CD4-positive, CD25-positive, alpha-beta regulatory T cell (primary cell): ENCODE measurements around the gene RPRM. TPM values are rescaled to one million over a fixed set of nuclear protein-coding genes. Genes with fewer than 3 reads are reported as not detected.

Experiments
- ATAC-seq, 2 donors: fragments of 150-1000 bp; cut with Tn5 transposase; one replicate each; pipeline ENCODE4 v1.10.0; 2021; ENCODE audit warnings: low read depth in 2 of 2, moderate number of reproducible peaks in 2 of 2, moderate library complexity in 1 of 2
- DNase-seq, 3 donors: peaks; one replicate each; pipeline versions ENCODE4 v3.0.0 to v3.0.0-alpha.2; 2012 to 2022; ENCODE audit warnings: mixed read lengths in 1 of 3
- H3K27ac ChIP-seq: one replicate; pipeline ENCODE4 v1.7.0; 2013; ENCODE audit warnings: mild to moderate bottlenecking, low read length; ENCODE audit not compliant: insufficient read depth, poor library complexity, severe bottlenecking
- H3K27me3 ChIP-seq: one replicate; pipeline ENCODE4 v1.7.0; 2013; ENCODE audit warnings: low read length; ENCODE audit not compliant: control insufficient read depth, insufficient read depth
- H3K36me3 ChIP-seq: one replicate; pipeline ENCODE4 v1.7.0; 2013; ENCODE audit warnings: mild to moderate bottlenecking, low read length, moderate library complexity; ENCODE audit not compliant: control insufficient read depth, insufficient read depth
- H3K4me1 ChIP-seq: 2 replicates; pipeline ENCODE4 v1.7.0; 2013; ENCODE audit warnings: mild to moderate bottlenecking, low read length; ENCODE audit not compliant: insufficient read depth, control insufficient read depth, poor library complexity, severe bottlenecking
- H3K4me3 ChIP-seq: one replicate; pipeline ENCODE4 v1.7.0; 2013; ENCODE audit warnings: low read depth, mild to moderate bottlenecking, low read length, moderate library complexity
- H3K9me3 ChIP-seq, 2 experiments: 1 replicate in 1 of 2; 2 replicates in 1 of 2; pipeline ENCODE4 v1.7.0; 2013; ENCODE audit warnings: low read length in 2 of 2, mild to moderate bottlenecking in 1 of 2, moderate library complexity in 1 of 2; ENCODE audit not compliant: control insufficient read depth in 2 of 2
- H3K27ac Mint-ChIP-seq, 3 donors: one replicate each; pipeline ENCODE4 v1.8.0; 2020 to 2022; ENCODE audit warnings: mild to moderate bottlenecking in 3 of 3, mixed read lengths in 3 of 3, moderate library complexity in 2 of 3
- H3K27me3 Mint-ChIP-seq: one replicate; pipeline ENCODE4 v1.8.0; 2022; ENCODE audit warnings: mild to moderate bottlenecking, mixed read lengths
- H3K36me3 Mint-ChIP-seq: one replicate; pipeline ENCODE4 v1.8.0; 2020; ENCODE audit warnings: mixed read lengths
- H3K4me1 Mint-ChIP-seq, 4 donors: one replicate each; pipeline ENCODE4 v1.8.0; 2020 to 2022; ENCODE audit warnings: mixed read lengths in 4 of 4, mild to moderate bottlenecking in 1 of 4
- H3K4me3 Mint-ChIP-seq, 4 donors: one replicate each; pipeline ENCODE4 v1.8.0; 2020 to 2022; ENCODE audit warnings: mild to moderate bottlenecking in 4 of 4, mixed read lengths in 4 of 4, moderate library complexity in 3 of 4
- H3K9me3 Mint-ChIP-seq, 7 donors: one replicate each; pipeline ENCODE4 v1.8.0; 2020 to 2022; ENCODE audit warnings: mixed read lengths in 7 of 7, mild to moderate bottlenecking in 3 of 7, moderate library complexity in 2 of 7
- polyA plus RNA-seq, 4 donors: library from polyadenylated mRNA; unstranded; fragments of 300-500 nt; fragmentation: Illumina TruSeq; gene quantifications; one replicate each; pipeline ENCODE4 v1.2.3, GENCODE V29; 2021
- total RNA-seq: library from RNA; stranded (reverse); gene quantifications from one replicate; pipeline ENCODE4 v1.2.3, GENCODE V29; 2022

RPRM gene
- total and polyA plus RNA-seq, 5 donors from 2014 or later: 0.21 to 1.1 (median 0.44) TPM; not detected in 2

DNA sequence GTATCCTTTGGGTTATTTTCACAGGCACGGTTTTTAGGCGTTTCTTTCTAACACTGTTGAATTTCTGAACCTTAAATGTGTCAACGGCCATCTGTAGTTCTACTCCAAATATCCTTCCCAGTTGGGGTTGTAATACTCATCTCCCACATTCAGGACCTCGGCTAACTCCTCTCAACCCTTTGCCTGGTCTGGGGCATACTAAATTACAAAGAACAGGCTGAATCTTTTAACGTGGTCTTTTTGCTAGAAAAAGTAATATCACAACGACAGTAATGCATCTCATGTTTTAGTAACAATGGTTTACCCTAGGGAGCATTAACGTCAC, 2.1 kb downstream of the RPRM start:
- DNase-seq: no peak
- no peak overlapping the region for H3K4me3 ChIP-seq

DNA sequence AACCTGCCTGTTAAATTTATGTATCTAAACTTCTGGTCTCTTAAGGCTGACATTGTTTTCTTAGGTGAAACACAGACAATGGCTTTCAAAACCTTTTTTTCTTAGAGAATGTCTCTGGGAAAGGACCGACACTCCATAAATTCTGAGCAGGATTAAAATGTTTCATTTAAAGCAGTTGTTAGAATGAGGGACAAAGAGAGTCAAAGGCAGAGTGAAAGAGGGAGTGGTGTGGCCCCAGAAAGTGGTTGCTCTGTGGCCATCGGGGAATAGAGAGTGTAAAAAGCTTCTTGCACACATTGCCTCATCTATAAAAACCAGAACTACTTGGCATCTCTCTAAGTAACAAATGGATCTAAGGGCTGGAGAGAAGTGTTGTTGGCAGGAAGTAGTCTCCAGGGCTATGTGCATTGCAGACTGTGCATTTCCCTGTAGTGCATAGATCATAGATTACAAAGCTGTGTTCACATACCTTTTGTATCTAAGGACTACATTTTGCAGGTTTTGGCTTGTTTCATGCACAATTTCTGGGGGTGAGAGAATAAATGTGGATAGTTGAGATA, 3.6 kb downstream of the RPRM start:
- H3K27me3 Mint-ChIP-seq: peaks cover 75% of the 10 kb centered on the region
- H3K4me1 Mint-ChIP-seq: peaks cover 4 to 22% (median 5%) of the 10 kb centered on the region in 4 donors
- no peak overlapping the region for H3K4me3 Mint-ChIP-seq
- Histone ChIP-seq H3K27me3 (peaks cover 25% of the 10 kb centered on the region), H3K36me3 (no peaks in the 10 kb centered on the region), H3K4me1 (peaks cover 15% of the 10 kb centered on the region), H3K27ac (no peak overlapping the region), H3K4me3 (no peak overlapping the region), H3K9me3 (no peaks in the 10 kb centered on the region)
- no peaks in the 10 kb centered on the region for H3K36me3 Mint-ChIP-seq
- ATAC-seq: no peak
- no peak for DNase-seq
- H3K9me3 Mint-ChIP-seq: peaks cover 0 to 3% (median 0%) of the 10 kb centered on the region in 7 donors
- H3K27ac Mint-ChIP-seq: no peak overlapping the region

More for the DNA sequence above, 2.1 kb downstream of the RPRM start:
- peaks cover 0 to 3% (median 0%) of the 10 kb centered on the region in 7 donors for H3K9me3 Mint-ChIP-seq
- Histone ChIP-seq H3K27ac (no peak overlapping the region), H3K4me1 (peaks cover 15% of the 10 kb centered on the region), H3K36me3 (no peaks in the 10 kb centered on the region), H3K9me3 (no peaks in the 10 kb centered on the region), H3K27me3 (peaks cover 25% of the 10 kb centered on the region)
- peaks cover 4 to 22% (median 5%) of the 10 kb centered on the region in 4 donors for H3K4me1 Mint-ChIP-seq
- H3K27me3 Mint-ChIP-seq: peaks cover 73% of the 10 kb centered on the region
- ATAC-seq: no peak
- H3K27ac Mint-ChIP-seq: no peak overlapping the region
- no peak overlapping the region for H3K4me3 Mint-ChIP-seq
- no peaks in the 10 kb centered on the region for H3K36me3 Mint-ChIP-seq

DNA sequence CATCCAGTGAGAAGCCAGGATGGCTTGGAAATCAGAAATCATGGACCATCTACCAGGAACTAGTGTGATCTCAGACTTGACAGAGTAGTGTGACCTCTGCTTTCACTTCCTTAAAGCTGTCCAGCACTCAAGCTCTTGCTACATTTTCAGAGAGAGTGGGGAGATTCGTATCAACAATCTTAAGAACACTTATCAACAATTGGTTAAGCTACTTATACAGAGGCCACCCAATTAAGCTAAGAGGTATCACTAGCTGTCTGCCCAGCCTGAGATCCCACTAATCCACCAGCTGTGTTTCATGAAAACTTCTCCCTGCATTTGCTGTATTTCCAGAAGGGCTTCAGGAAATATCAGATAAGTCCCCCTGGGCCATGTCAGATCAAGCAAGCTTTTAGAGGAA, 4.2 kb downstream of the RPRM start:
- Mint-ChIP-seq H3K9me3 (peaks cover 0 to 3% (median 0%) of the 10 kb centered on the region in 7 donors), H3K4me3 (no peak overlapping the region), H3K4me1 (peaks cover 4 to 19% (median 5%) of the 10 kb centered on the region in 4 donors), H3K27me3 (peaks cover 69% of the 10 kb centered on the region), H3K36me3 (no peaks in the 10 kb centered on the region), H3K27ac (no peak overlapping the region)
- Histone ChIP-seq H3K4me3 (no peak overlapping the region), H3K27me3 (peaks cover 24% of the 10 kb centered on the region), H3K36me3 (no peaks in the 10 kb centered on the region), H3K4me1 (peaks cover 15% of the 10 kb centered on the region), H3K27ac (no peak overlapping the region), H3K9me3 (no peaks in the 10 kb centered on the region)
- no peak for DNase-seq
- ATAC-seq: no peak

DNA sequence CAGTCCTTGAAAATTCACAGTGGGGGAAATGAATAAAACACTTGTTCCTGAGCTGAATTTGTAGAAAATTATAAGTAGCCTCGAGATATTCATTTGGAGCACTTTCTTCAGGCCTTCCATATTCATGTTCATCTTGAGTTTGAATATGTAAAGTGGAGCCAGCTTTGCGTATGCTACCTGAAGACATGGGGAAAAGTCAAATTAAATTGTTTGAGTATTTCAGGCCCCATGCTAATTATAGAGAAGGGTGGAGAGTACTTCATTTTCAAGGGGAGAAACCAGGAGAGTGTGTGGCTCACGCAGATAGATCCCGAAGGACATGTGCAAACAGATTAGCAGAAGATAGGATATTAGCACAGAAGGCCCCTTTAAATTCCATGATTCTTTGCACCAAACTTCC, 7.7 kb downstream of the RPRM start:
- H3K27ac Mint-ChIP-seq: no peak overlapping the region
- no peaks in the 10 kb centered on the region for H3K9me3 Mint-ChIP-seq
- Histone ChIP-seq H3K27me3 (peaks cover 9% of the 10 kb centered on the region), H3K4me1 (no peaks in the 10 kb centered on the region), H3K36me3 (no peaks in the 10 kb centered on the region), H3K27ac (no peak overlapping the region), H3K9me3 (no peaks in the 10 kb centered on the region), H3K4me3 (no peak overlapping the region)
- H3K36me3 Mint-ChIP-seq: no peaks in the 10 kb centered on the region
- H3K4me3 Mint-ChIP-seq: no peak overlapping the region
- peaks cover 0 to 4% (median 1%) of the 10 kb centered on the region in 4 donors for H3K4me1 Mint-ChIP-seq
- no peak for DNase-seq
- ATAC-seq: no peak
- peaks cover 36% of the 10 kb centered on the region for H3K27me3 Mint-ChIP-seq

DNA sequence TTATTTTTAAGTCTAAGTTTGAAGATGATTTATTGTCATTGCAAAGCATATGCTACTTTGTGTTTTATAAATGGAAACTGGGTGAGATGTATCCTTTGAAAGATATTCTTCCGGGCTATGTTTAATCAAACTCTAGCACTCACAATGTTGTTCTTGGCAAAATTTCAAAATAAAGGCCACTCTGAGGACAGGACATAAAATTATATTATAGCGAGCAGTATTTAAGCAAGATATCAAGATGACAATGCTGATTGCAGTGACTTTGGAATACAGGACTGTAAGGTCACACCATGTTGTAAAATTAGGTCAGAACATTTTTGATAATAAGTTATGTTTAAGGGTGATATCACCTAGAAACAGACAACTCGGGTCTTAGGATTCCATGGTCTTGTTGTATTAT, 14.2 kb downstream of the RPRM start:
- peaks cover 0 to 1% (median 0%) of the 10 kb centered on the region in 4 donors for H3K4me1 Mint-ChIP-seq
- Histone ChIP-seq H3K4me3 (no peak overlapping the region), H3K27ac (no peak overlapping the region), H3K36me3 (no peaks in the 10 kb centered on the region), H3K4me1 (no peaks in the 10 kb centered on the region), H3K27me3 (no peaks in the 10 kb centered on the region), H3K9me3 (no peaks in the 10 kb centered on the region)
- no peaks in the 10 kb centered on the region for H3K36me3 Mint-ChIP-seq
- H3K4me3 Mint-ChIP-seq: no peak overlapping the region
- peaks cover 0 to 2% (median 0%) of the 10 kb centered on the region in 7 donors for H3K9me3 Mint-ChIP-seq
- no peak overlapping the region for H3K27ac Mint-ChIP-seq
- DNase-seq (no peak), ATAC-seq (no peak)
- H3K27me3 Mint-ChIP-seq: no peaks in the 10 kb centered on the region

DNA sequence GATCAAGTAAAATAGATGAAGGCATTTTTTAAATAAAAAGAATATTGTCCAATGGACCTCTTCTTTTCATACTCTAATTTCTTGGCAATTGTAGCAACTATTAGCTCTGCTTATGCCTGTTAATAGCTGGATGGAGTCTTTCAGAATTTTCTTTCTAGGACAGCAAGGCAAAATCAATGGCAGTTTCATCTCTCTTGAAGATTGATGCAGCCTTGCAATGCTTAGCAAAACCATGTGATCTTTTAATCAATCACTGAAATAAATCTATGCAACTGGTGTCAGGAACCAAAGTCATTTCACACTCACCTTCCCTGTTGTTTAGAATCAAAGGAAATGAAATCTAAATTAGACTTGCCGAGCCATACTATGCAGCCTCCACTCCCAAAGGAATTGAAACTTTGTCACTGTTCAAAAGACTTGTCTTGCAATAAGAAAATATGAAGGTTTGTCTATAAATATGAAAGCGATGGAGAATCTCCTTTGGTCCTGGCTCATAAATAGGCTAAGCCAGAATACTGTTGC, 16.2 kb downstream of the RPRM start:
- H3K27me3 Mint-ChIP-seq: no peaks in the 10 kb centered on the region
- H3K9me3 Mint-ChIP-seq: peaks cover 0 to 2% (median 0%) of the 10 kb centered on the region in 7 donors
- no peak for ATAC-seq
- H3K27ac Mint-ChIP-seq: peak overlapping the region in 1 of 3 donors; percentile 11
- Histone ChIP-seq H3K4me3 (no peak overlapping the region), H3K27me3 (no peaks in the 10 kb centered on the region), H3K4me1 (no peaks in the 10 kb centered on the region), H3K36me3 (no peaks in the 10 kb centered on the region), H3K27ac (no peak overlapping the region), H3K9me3 (no peaks in the 10 kb centered on the region)
- no peaks in the 10 kb centered on the region for H3K4me1 Mint-ChIP-seq
- H3K4me3 Mint-ChIP-seq: no peak overlapping the region
- no peak for DNase-seq
- H3K36me3 Mint-ChIP-seq: no peaks in the 10 kb centered on the region

DNA sequence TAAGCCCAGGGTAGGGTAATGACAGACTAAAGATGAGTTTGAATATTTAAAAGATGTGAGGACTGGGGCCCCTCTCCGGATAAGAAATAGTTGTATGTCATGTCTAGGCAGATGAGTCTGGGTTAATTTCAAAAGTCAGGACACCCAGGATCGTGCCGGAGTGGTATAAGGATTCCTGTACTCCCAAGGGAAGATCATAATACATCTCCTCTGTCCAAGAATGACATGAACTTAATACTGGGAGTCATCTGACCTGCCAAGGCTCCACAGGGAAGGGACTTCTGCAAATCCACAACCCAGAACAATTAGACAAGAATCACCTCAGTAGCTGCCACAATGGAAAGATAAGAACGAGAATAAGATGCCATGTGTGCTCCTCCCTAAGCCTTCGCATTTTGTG, 17.1 kb downstream of the RPRM start:
- H3K9me3 Mint-ChIP-seq: peaks cover 0 to 2% (median 0%) of the 10 kb centered on the region in 7 donors
- no peak for DNase-seq

DNA sequence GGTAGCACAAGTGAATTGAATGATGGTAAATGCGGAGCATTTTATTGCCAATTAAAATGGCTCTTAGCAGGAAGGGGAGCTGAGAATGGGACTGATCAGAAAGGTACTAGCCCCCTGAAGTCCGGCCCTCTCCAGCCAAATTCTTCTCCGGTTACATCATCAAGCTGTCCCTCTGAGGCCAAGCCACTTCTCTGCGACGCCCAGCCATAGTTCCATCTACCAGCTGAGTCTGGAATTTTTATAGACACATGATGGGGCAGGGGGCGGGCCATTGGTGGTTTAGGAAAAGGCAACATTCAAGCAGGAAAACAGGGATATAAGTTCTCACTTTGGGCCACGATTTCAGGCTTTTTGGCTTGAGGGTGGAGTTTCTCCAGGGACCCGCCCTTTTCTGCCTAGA, 22.7 kb downstream of the RPRM start:
- Mint-ChIP-seq H3K9me3 (peaks cover 0 to 5% (median 0%) of the 10 kb centered on the region in 7 donors), H3K36me3 (no peaks in the 10 kb centered on the region), H3K4me3 (no peak overlapping the region), H3K27me3 (no peaks in the 10 kb centered on the region), H3K27ac (no peak overlapping the region), H3K4me1 (no peaks in the 10 kb centered on the region)
- no peaks in the 10 kb centered on the region for H3K36me3 ChIP-seq
- DNase-seq (no peak), ATAC-seq (no peak)
- H3K4me3 ChIP-seq: no peak overlapping the region
- no peaks in the 10 kb centered on the region for H3K9me3 ChIP-seq
- H3K4me1 ChIP-seq: no peaks in the 10 kb centered on the region
- no peak overlapping the region for H3K27ac ChIP-seq
- no peaks in the 10 kb centered on the region for H3K27me3 ChIP-seq

More for the DNA sequence above, 17.1 kb downstream of the RPRM start:
- Histone ChIP-seq H3K27ac (no peak overlapping the region), H3K27me3 (no peaks in the 10 kb centered on the region), H3K4me1 (no peaks in the 10 kb centered on the region), H3K9me3 (no peaks in the 10 kb centered on the region), H3K4me3 (no peak overlapping the region), H3K36me3 (no peaks in the 10 kb centered on the region)
- H3K27me3 Mint-ChIP-seq: no peaks in the 10 kb centered on the region
- no peaks in the 10 kb centered on the region for H3K36me3 Mint-ChIP-seq
- no peaks in the 10 kb centered on the region for H3K4me1 Mint-ChIP-seq
- H3K27ac Mint-ChIP-seq: no peak overlapping the region
- no peak overlapping the region for H3K4me3 Mint-ChIP-seq
- no peak for ATAC-seq
